Lower lobe of right lung (tissue), 2 donors: ENCODE results near the gene H2AZ2. TPM values are rescaled to one million over a fixed set of nuclear protein-coding genes. Genes with fewer than 3 reads are reported as not detected.

Experiments
- ATAC-seq, 2 donors: fragments of 200-7000 bp; cut with Tn5 transposase; one replicate each; pipeline ENCODE4 v1.9.1; 2020 to 2022; ENCODE audit warnings: mild to moderate bottlenecking in 2 of 2, moderate library complexity in 2 of 2
- DNase-seq: peaks from one replicate; pipeline ENCODE4 v3.0.0-alpha.2; 2020
- H3K27ac ChIP-seq: fragments of 200-600 bp; one replicate; pipeline ENCODE4 v1.8.0; 2022
- H3K27me3 ChIP-seq: fragments of 200-600 bp; one replicate; pipeline ENCODE4 v1.8.0; 2022; ENCODE audit warnings: low read depth
- H3K36me3 ChIP-seq: fragments of 200-600 bp; one replicate; pipeline ENCODE4 v1.8.0; 2022; ENCODE audit warnings: mild to moderate bottlenecking
- H3K4me1 ChIP-seq: fragments of 200-600 bp; one replicate; pipeline ENCODE4 v1.8.0; 2022
- H3K4me3 ChIP-seq: fragments of 200-600 bp; one replicate; pipeline ENCODE4 v1.8.0; 2022; ENCODE audit warnings: mild to moderate bottlenecking
- H3K9me3 ChIP-seq: fragments of 200-600 bp; one replicate; pipeline ENCODE4 v1.8.0; 2022
- intact Hi-C: fragments of 100-400 bp; cut with DNase I; formaldehyde crosslinking; loops from one replicate; pipeline ENCODE4 v1.11.0; 2022
- total RNA-seq: library from RNA; stranded (reverse); fragmentation: NEBNext Ultra II Directional; extraction: Animal tissue kit (Norgen Biotek cat#: 25700); gene quantifications from one replicate; pipeline ENCODE4 v1.2.1, GENCODE V29; 2021
- TF ChIP-seq, protein P1 (sequence below): fragments of 200-600 bp; IDR thresholded peaks from one replicate; pipeline ENCODE4 v1.8.0; 2022; ENCODE audit warnings: antibody characterized with exemption, mild to moderate bottlenecking
- donor health status: DM: no; HTN: yes; CAD: no; lungs with severe emphysema.

The H2AZ2 gene
- total RNA-seq, 1 donor from 2014 or later, result 139 TPM

DNA sequence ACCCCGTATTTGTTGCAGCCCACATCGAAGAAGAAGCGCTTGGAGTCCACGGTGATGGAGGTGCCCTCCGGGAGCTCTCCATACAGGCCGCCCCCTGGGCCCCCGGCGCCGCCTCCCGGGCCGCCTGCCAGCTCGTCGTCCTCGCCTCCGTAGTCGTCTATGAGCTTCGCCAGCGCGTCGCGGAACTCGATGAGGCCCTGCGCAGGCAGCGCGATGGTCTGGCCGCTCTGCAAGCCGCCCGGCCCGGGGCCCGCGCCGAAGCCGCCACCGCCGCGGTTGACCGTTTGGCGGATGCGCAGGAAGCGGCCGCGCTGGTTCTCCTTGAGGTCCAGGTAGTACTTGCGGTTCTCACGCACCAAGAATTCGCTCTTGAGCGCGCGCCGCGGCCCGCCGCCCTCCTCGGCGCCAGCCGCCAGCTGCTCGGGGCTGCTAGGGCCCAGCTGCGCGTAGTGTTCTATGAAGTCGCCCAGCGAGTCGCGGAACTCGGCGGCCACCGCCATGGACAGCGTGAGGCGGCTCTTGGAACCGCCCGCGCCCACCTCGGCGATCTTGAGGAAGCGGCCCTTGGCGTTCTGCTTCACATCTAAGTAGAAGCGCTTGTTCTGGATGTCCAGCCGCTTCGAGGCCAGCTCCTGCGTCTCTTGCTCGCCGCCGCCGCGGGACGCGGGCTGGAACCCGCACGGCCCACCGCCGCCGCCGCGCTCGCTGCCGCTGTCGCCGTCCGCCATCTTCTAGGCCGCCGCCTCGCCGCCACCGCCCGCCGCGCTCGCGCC lies 36.9 kb upstream of the H2AZ2 start:
- H3K27me3 ChIP-seq, result no peaks in the 10 kb centered on the region
- H3K36me3 ChIP-seq, result no peaks in the 10 kb centered on the region
- ATAC-seq (peak; percentile 52 to 57), DNase-seq (peak; percentile 77)
- H3K27ac ChIP-seq, result peak overlapping the region; percentile 98
- TF ChIP-seq, protein P1, sequence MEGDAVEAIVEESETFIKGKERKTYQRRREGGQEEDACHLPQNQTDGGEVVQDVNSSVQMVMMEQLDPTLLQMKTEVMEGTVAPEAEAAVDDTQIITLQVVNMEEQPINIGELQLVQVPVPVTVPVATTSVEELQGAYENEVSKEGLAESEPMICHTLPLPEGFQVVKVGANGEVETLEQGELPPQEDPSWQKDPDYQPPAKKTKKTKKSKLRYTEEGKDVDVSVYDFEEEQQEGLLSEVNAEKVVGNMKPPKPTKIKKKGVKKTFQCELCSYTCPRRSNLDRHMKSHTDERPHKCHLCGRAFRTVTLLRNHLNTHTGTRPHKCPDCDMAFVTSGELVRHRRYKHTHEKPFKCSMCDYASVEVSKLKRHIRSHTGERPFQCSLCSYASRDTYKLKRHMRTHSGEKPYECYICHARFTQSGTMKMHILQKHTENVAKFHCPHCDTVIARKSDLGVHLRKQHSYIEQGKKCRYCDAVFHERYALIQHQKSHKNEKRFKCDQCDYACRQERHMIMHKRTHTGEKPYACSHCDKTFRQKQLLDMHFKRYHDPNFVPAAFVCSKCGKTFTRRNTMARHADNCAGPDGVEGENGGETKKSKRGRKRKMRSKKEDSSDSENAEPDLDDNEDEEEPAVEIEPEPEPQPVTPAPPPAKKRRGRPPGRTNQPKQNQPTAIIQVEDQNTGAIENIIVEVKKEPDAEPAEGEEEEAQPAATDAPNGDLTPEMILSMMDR, result no peak
- intact Hi-C loops, result no loop called here
- peaks cover 49% of the 10 kb centered on the region for H3K4me1 ChIP-seq
- H3K4me3 ChIP-seq, result peak overlapping the region; percentile 93
- H3K9me3 ChIP-seq, result no peaks in the 10 kb centered on the region

DNA sequence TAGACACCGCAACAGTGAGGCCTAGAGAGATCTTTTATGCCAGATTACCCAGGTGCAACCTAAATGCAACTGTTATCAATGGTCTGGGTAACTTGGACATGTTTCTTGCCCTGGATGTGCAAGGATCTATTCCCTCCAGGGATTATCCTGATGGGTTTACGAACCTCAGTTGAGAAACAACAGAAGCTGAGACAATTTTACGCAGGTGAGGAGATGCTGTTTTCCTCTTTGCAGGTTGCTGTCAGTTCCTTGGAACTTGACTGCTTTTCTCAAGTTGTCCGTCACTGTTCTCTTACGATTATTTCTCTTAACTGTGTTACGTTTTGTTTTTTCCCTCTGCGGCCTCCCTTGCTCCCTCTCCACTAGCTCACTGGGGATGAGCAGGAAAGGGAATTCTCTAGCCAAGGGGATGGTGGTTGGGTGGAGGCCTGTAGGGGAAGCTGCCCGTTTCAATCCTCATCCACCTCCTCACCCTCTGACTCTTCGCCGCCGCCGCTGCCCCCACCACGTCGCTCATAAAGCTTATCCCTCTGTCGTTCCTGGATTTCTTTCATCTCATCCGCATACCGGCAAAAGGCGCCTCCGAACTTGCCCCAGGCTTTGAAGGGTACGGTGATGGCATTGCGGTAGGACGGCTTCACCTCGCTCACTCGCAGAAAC lies 36.2 kb upstream of the H2AZ2 start:
- no peaks in the 10 kb centered on the region for H3K9me3 ChIP-seq
- H3K4me3 ChIP-seq, result peak overlapping the region; percentile 93
- peak overlapping the region; percentile 98 for H3K27ac ChIP-seq
- no peaks in the 10 kb centered on the region for H3K36me3 ChIP-seq
- intact Hi-C loops, result no loop called here
- H3K27me3 ChIP-seq, result no peaks in the 10 kb centered on the region
- TF ChIP-seq, protein P1, result no peak
- DNase-seq (no peak), ATAC-seq (no peak)
- peaks cover 56% of the 10 kb centered on the region for H3K4me1 ChIP-seq

DNA sequence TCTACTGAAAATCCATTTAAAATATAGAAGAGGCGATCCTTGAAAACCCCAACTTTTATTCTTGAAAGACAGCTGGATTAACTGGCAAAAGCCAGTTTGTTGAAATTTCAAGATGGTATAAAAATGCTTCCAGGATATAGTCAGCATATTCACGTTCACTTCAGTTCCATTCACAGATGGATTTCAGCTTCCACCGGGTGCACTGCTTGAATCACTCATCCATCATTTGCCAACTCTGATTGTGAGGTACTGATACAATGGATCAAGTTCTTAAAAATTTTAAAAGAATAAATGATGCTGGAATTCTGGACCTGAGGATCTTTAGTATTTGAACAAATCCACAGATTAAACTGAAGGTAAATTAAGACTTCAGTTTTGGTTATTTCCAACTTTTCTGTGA lies 35.0 kb upstream of the H2AZ2 start:
- H3K27me3 ChIP-seq, result no peaks in the 10 kb centered on the region
- TF ChIP-seq, protein P1, result no peak
- intact Hi-C loops, result no loop called here
- H3K27ac ChIP-seq, result no peak overlapping the region
- peak overlapping the region; percentile 93 for H3K4me3 ChIP-seq
- H3K4me1 ChIP-seq, result peaks cover 62% of the 10 kb centered on the region
- no peaks in the 10 kb centered on the region for H3K9me3 ChIP-seq
- no peak for DNase-seq
- no peak for ATAC-seq
- H3K36me3 ChIP-seq, result no peaks in the 10 kb centered on the region

DNA sequence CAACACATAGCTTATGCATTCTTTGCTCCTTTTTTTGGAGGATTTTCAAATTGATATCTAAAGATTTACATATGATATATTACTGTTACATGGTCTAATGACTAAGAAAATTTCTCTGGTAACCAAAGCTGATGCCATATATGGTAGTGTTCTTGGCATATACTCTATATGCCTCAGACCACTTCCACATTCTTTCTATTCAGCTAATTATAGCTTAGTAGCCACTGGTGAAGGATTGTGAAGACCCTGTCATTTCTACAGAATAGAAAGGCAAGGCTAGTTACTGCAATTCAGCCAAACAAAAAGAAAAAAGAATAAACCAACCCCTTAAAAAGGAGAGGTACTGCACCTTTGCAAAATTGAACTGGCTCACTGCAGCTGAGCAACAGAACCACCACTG lies 33.7 kb upstream of the H2AZ2 start:
- TF ChIP-seq, protein P1, result no peak
- H3K9me3 ChIP-seq, result no peaks in the 10 kb centered on the region
- intact Hi-C loops, result no loop called here
- ATAC-seq (no peak), DNase-seq (no peak)
- peaks cover 4% of the 10 kb centered on the region for H3K36me3 ChIP-seq
- H3K4me3 ChIP-seq, result peak overlapping the region; percentile 93
- no peak overlapping the region for H3K27ac ChIP-seq
- H3K4me1 ChIP-seq, result peaks cover 62% of the 10 kb centered on the region
- no peaks in the 10 kb centered on the region for H3K27me3 ChIP-seq

DNA sequence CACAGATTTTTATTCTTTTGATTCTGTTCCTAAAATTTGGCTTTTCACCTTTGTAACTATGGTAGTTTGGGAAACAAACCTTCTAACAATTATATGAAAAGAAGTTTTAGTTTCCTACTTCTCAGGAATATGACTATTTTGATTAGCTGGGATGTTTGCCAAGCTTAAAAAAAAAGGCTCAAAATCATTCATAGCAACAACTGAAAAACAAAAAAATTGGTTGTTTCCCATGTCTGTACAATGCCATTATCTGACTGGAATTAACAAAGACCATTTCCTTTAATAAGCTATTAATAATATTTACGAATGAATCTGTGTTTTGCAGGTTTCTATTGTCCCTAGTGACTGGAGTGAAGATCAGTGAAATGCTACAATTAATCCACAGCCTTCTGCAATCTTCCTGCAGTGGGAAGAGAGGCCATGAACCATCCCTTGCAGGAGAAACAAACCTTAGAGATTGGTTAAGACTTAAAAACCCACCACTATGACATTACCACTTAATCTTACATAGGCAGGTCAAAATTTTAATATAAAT lies 33.2 kb upstream of the H2AZ2 start:
- DNase-seq (no peak), ATAC-seq (no peak)
- Histone ChIP-seq H3K36me3 (peaks cover 4% of the 10 kb centered on the region), H3K27me3 (no peaks in the 10 kb centered on the region), H3K4me1 (peaks cover 62% of the 10 kb centered on the region), H3K27ac (no peak overlapping the region), H3K4me3 (peak overlapping the region; percentile 93), H3K9me3 (no peaks in the 10 kb centered on the region)
- intact Hi-C loops, result no loop called here
- TF ChIP-seq, protein P1, result no peak
